Hepatocyte (in vitro differentiated cells): ENCODE data around the gene TRAPPC3. TPM values are rescaled to one million over a fixed set of nuclear protein-coding genes. Genes with fewer than 3 reads are reported as not detected.

Experiments
- DNase-seq: peaks from one replicate; pipeline ENCODE4 v3.0.0-alpha.2; 2016; ENCODE audit warnings: low spot score
- H2AFZ ChIP-seq: fragments of 200-600 bp; sonication (generic); 2 replicates; pipeline ENCODE4 v1.6.0; 2016; ENCODE audit warnings: antibody characterized with exemption, mild to moderate bottlenecking
- H3K27ac ChIP-seq: fragments of 200-600 bp; sonication (generic); 2 replicates; pipeline ENCODE4 v1.5.1; 2016; ENCODE audit warnings: mild to moderate bottlenecking
- H3K27me3 ChIP-seq: fragments of 200-600 bp; sonication (generic); 2 replicates; pipeline ENCODE4 v1.6.1; 2016
- H3K36me3 ChIP-seq: fragments of 200-600 bp; sonication (generic); replicated peaks from 2 replicates; pipeline ENCODE4 v1.5.1; 2016; ENCODE audit warnings: low read depth; ENCODE audit not compliant: insufficient read depth
- H3K4me1 ChIP-seq: fragments of 200-600 bp; sonication (generic); 2 replicates; pipeline ENCODE4 v1.5.1; 2016; ENCODE audit warnings: mild to moderate bottlenecking, moderate library complexity; ENCODE audit not compliant: insufficient read depth
- H3K4me2 ChIP-seq: fragments of 200-600 bp; sonication (generic); 2 replicates; pipeline ENCODE4 v1.6.0; 2016
- H3K4me3 ChIP-seq: fragments of 200-600 bp; sonication (generic); 2 replicates; pipeline ENCODE4 v1.5.1; 2016; ENCODE audit warnings: mild to moderate bottlenecking
- H3K79me2 ChIP-seq: fragments of 200-600 bp; sonication (generic); 2 replicates; pipeline ENCODE4 v1.6.0; 2017; ENCODE audit warnings: mild to moderate bottlenecking
- H3K9me2 ChIP-seq: fragments of 200-600 bp; sonication (generic); replicated peaks from 2 replicates; pipeline ENCODE4 v1.6.0; 2017; ENCODE audit warnings: mild to moderate bottlenecking; ENCODE audit not compliant: insufficient read depth
- H3K9me3 ChIP-seq: fragments of 200-600 bp; sonication (generic); 2 replicates; pipeline ENCODE4 v1.5.1; 2016; ENCODE audit warnings: low read depth, mild to moderate bottlenecking
- H4K20me1 ChIP-seq: fragments of 200-600 bp; sonication (generic); 2 replicates; pipeline ENCODE4 v1.6.0; 2016; ENCODE audit warnings: mild to moderate bottlenecking; ENCODE audit not compliant: insufficient read depth, poor library complexity, severe bottlenecking
- CTCF ChIP-seq: fragments of 200-600 bp; sonication (generic); IDR thresholded peaks from 2 replicates; pipeline ENCODE4 v1.5.1; 2016; ENCODE audit warnings: antibody characterized with exemption, mild to moderate bottlenecking; ENCODE audit not compliant: poor library complexity
- EZH2 ChIP-seq: fragments of 200-600 bp; sonication (generic); IDR thresholded peaks from 2 replicates; pipeline ENCODE4 v1.6.1; 2016; ENCODE audit warnings: antibody characterized with exemption, mild to moderate bottlenecking, borderline replicate concordance
- EZH2phosphoT487 ChIP-seq: fragments of 200-600 bp; sonication (generic); IDR thresholded peaks from one replicate; pipeline ENCODE4 v1.6.1; 2018; ENCODE audit warnings: antibody characterized with exemption, mild to moderate bottlenecking, low read depth, moderate library complexity; ENCODE audit not compliant: unreplicated experiment, severe bottlenecking
- WGBS: methylation state at CpG from one replicate; pipeline ENCODE4 v1.1.6; 2016; ENCODE audit warnings: low lambda C conversion rate; ENCODE audit errors: missing lambda C conversion rate; 5-methylcytosine and 5-hydroxymethylcytosine counted together
- polyA plus RNA-seq: library from polyadenylated mRNA; unstranded; fragments of >200 nt; fragmentation: Nextera tagmentation; extraction: Ambion mirVana; gene quantifications from 2 replicates; pipeline ENCODE4 v1.2.1, GENCODE V29; 2016
- total RNA-seq: library from RNA; depleted of rRNA; stranded (reverse); fragments of >200 nt; gene quantifications from 2 replicates; pipeline ENCODE4 v1.2.3, GENCODE V29; 2014

The TRAPPC3 gene
- total and polyA plus RNA-seq, 2 experiments from 2014 or later: 128 to 131 TPM

DNA sequence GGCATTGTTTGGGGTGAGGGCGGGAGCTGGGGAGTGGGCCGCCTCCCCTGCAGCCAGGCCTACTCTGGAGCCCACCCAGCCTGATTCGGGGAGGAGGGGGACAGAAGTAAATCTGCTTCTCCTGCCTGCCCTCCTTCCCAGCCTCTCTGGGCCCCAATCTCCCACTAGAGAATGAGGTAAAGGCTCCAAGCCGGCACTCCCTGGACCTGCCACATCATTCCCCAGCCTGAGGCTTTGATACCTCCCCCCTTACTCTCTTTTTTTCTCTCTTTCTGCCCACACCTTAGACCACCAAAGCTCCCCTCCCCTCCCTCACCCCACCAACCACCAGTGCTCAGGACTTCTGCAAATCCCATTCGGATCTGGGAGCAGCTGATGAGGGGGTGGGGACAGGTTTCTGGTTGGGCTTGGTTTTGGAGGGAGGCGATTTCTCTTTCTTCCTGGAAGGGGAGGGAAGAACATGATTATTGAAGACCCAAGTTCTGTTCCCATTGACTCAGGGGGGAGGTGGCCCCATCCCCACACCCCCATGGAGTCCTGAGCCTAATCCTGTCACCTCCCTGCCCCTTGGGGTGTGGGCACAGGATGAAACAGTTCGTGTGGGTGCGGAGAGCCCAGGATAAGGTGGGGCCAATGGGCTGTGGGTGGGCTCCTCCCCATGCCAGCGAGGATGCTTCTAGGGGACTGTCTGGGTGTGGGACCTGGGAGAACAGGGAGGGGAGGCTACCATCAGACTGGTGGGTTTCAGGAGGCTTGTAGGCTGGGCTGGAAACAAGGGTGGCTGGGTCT lies 8.0 kb upstream of the TRAPPC3 start:
- 17% methylated on average over 5 of the region's 9 CpGs for WGBS
- H3K9me3 ChIP-seq: no peaks in the 10 kb centered on the region
- H3K79me2 ChIP-seq: peaks cover 66% of the 10 kb centered on the region
- peaks cover 46% of the 10 kb centered on the region for H4K20me1 ChIP-seq
- H3K4me1 ChIP-seq: peaks cover 45% of the 10 kb centered on the region
- H3K4me2 ChIP-seq: peak overlapping the region; percentile 79
- no peaks in the 10 kb centered on the region for H3K9me2 ChIP-seq
- TF ChIP-seq EZH2phosphoT487 (no peak), EZH2 (no peak), CTCF (no peak)
- no peak for DNase-seq
- peak overlapping the region; percentile 100 for H3K4me3 ChIP-seq
- no peaks in the 10 kb centered on the region for H3K36me3 ChIP-seq
- H2AFZ ChIP-seq: peak overlapping the region; percentile 94
- no peaks in the 10 kb centered on the region for H3K27me3 ChIP-seq
- peak overlapping the region; percentile 98 for H3K27ac ChIP-seq

GRCh38 chr1:36156329-36157114 lies 7.2 kb upstream of the TRAPPC3 start:
- TF ChIP-seq EZH2phosphoT487 (no peak), CTCF (no peak), EZH2 (no peak)
- no peaks in the 10 kb centered on the region for H3K9me2 ChIP-seq
- peaks cover 38% of the 10 kb centered on the region for H3K4me1 ChIP-seq
- peaks cover 58% of the 10 kb centered on the region for H3K79me2 ChIP-seq
- DNase-seq: peak; percentile 83
- no peaks in the 10 kb centered on the region for H3K36me3 ChIP-seq
- peak overlapping the region; percentile 98 for H3K27ac ChIP-seq
- H3K4me2 ChIP-seq: peak overlapping the region; percentile 79
- no peaks in the 10 kb centered on the region for H3K27me3 ChIP-seq
- H3K4me3 ChIP-seq: peak overlapping the region; percentile 100
- no peaks in the 10 kb centered on the region for H3K9me3 ChIP-seq
- WGBS: 2% methylated on average over 22 of the region's 69 CpGs
- H4K20me1 ChIP-seq: peaks cover 38% of the 10 kb centered on the region
- peak overlapping the region; percentile 94 for H2AFZ ChIP-seq

DNA sequence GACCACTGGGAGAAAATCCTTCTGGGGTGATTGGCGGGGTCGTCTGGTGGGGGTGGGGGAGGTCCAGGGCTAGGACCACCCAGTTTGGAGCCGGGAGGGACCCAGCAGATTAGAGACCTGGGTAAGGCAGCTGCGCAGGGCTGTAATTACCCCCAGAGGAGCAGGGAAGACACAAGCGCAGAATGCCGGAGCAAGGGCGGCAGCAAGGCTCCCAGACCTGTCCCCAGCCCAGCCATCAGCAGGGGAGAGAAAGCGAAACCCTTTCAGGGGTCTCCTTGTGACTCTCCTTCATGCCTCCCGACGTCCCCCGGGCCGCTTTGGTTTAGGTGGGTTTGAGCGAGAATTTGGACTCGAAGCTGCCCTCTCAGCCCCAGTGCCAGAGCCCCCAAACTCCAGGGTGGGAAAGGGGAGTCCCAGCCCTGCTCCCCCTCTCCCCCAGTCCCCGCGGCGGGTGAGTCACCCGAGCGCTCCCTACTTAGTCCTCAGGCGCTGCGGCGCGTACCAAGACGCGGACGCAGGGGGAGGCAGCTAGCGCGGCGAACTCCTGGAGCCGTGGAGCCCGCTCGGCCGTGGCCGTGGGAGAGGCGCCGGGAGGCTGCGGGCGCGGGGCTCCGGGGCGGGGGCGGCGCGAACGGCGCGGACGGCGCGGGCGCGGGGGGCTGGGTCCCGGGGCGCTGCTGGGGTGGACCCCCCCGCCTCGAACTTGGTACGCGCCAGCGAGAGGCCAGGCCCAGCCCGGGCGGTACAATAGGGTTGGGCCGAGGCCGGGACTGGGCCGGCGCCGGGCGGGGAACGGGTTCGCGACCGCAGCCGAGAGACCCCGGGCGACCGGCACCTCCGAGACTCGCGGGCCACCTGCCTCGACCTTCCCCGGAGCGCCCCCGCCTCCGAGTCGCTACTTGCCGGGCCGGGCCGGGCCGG lies 6.4 kb upstream of the TRAPPC3 start, which contains the start of gene MAP7D1:
Gene MAP7D1, plus strand, starts transcription at position 753 of the 921 bp plus-strand sequence. CDS start 258 bp downstream, outside the sequence.
- DNase-seq: peak; percentile 95
- H3K4me2 ChIP-seq: peak within 1 kb of the TSS; percentile 93
- no peaks in the 10 kb centered on the region for H3K9me3 ChIP-seq
- peaks cover 49% of the 10 kb centered on the region for H3K79me2 ChIP-seq
- H3K36me3 ChIP-seq: no peaks in the 10 kb centered on the region
- peaks cover 32% of the 10 kb centered on the region for H4K20me1 ChIP-seq
- H3K9me2 ChIP-seq: no peaks in the 10 kb centered on the region
- H3K27ac ChIP-seq: peak within 1 kb of the TSS; percentile 98
- 0% methylated on average over 16 of the region's 88 CpGs for WGBS
- TF ChIP-seq EZH2: no peak
- no peak for TF ChIP-seq EZH2phosphoT487
- no peak for TF ChIP-seq CTCF
- H3K4me1 ChIP-seq: peaks cover 30% of the 10 kb centered on the region
- H3K27me3 ChIP-seq: no peaks in the 10 kb centered on the region
- peak within 1 kb of the TSS; percentile 100 for H3K4me3 ChIP-seq
- H2AFZ ChIP-seq: peak within 1 kb of the TSS; percentile 94
